Measurements from ENCODE around the gene UBE3A.

The UBE3A gene

GRCh38 chr15:25402342-25402741 is 36.5 kb downstream of the UBE3A start:
- DNase-seq: no peak

- DNase-seq: no peak
Observed at GRCh38 chr15:25401501-25401900, 37.3 kb downstream of the UBE3A start.

- DNase-seq: no peak
Observed at GRCh38 chr15:25397100-25397499, 41.7 kb downstream of the UBE3A start.

- DNase-seq: no peak
Observed at GRCh38 chr15:25394898-25395297, 43.9 kb downstream of the UBE3A start.

- no peak for DNase-seq
Observed at GRCh38 chr15:25392806-25393205, 46.0 kb downstream of the UBE3A start.

- DNase-seq: no peak
Observed at GRCh38 chr15:25391971-25392721, 46.7 kb downstream of the UBE3A start.

GRCh38 chr15:25385986-25386385 is 52.8 kb downstream of the UBE3A start:
- no peak for DNase-seq

GRCh38 chr15:25381579-25381978 is 57.2 kb downstream of the UBE3A start:
- DNase-seq: no peak

GRCh38 chr15:25378501-25378901 is 60.3 kb downstream of the UBE3A start:
- no peak for DNase-seq

- no peak for DNase-seq
Observed at GRCh38 chr15:25375557-25375956, 63.3 kb downstream of the UBE3A start.

GRCh38 chr15:25374143-25374542 is 64.7 kb downstream of the UBE3A start:
- DNase-seq: no peak

- DNase-seq: no peak
Observed at GRCh38 chr15:25372298-25372697, 66.5 kb downstream of the UBE3A start.

GRCh38 chr15:25368850-25369249 is 70.0 kb downstream of the UBE3A start:
- DNase-seq: no peak

- DNase-seq: no peak
Observed at GRCh38 chr15:25366058-25366457, 72.8 kb downstream of the UBE3A start.

- no peak for DNase-seq
Observed at GRCh38 chr15:25362545-25362944, 76.3 kb downstream of the UBE3A start.

GRCh38 chr15:25347707-25348106 is 91.1 kb downstream of the UBE3A start:
- no peak for DNase-seq

GRCh38 chr15:25346371-25346770 is 92.5 kb downstream of the UBE3A start:
- no peak for DNase-seq

GRCh38 chr15:25345943-25346342 is 92.9 kb downstream of the UBE3A start:
- DNase-seq: no peak

- DNase-seq: no peak
Observed at GRCh38 chr15:25342629-25343028, 96.2 kb downstream of the UBE3A start.

- no peak for DNase-seq
Observed at GRCh38 chr15:25339431-25339830, 99.4 kb downstream of the UBE3A start.

GRCh38 chr15:25335279-25335678 is 103.5 kb downstream of the UBE3A start:
- DNase-seq: no peak

- no peak for DNase-seq
Observed at GRCh38 chr15:25333049-25333448, 105.8 kb downstream of the UBE3A start.

GRCh38 chr15:25332306-25332705 is 106.5 kb downstream of the UBE3A start:
- no peak for DNase-seq

- DNase-seq: no peak
Observed at GRCh38 chr15:25331860-25332259, 107.0 kb downstream of the UBE3A start.

- DNase-seq: no peak
Observed at GRCh38 chr15:25331404-25331803, 107.4 kb downstream of the UBE3A start.

All from activated effector memory CD4-positive, alpha-beta T cell treated with anti-CD3 and anti-CD28 coated beads, Interleukin-2, amount 50 U/mL, for 16 hours (primary cell).